HepG2 (cell line): ENCODE data around the gene TIMM44. TPM values are rescaled to one million over a fixed set of nuclear protein-coding genes. Genes with fewer than 3 reads are reported as not detected.
A peak's percentile ranks its signal among the peaks of the same experiment; 100 is the strongest.

Source experiments
- ARHGAP35 ChIP-seq: sonication (generic); formaldehyde crosslinking; IDR thresholded peaks from 2 replicates; pipeline ENCODE4 v1.9.0; 2022; ENCODE audit warnings: mild to moderate bottlenecking, inconsistent platforms, moderate library complexity, missing genetic modification reagents, borderline replicate concordance
- HCFC1 ChIP-seq: fragments of 150-350 bp; IDR thresholded peaks from 2 replicates; pipeline ENCODE4 v1.6.1; 2014; ENCODE audit warnings: low read depth, low read length
- HDAC1 ChIP-seq: sonication (generic); formaldehyde crosslinking; IDR thresholded peaks from 2 replicates; pipeline ENCODE4 v1.5.1; 2020; ENCODE audit warnings: mild to moderate bottlenecking, missing genetic modification reagents
- HDAC2 ChIP-seq: sonication (generic); formaldehyde crosslinking; IDR thresholded peaks from 2 replicates; pipeline ENCODE4 v1.4.0; 2020; ENCODE audit warnings: missing genetic modification reagents
- IKZF1 ChIP-seq: fragments of 450-650 bp; IDR thresholded peaks from 2 replicates; pipeline ENCODE4 v1.7.1; 2016
- KDM1A ChIP-seq: IDR thresholded peaks from 2 replicates; pipeline ENCODE4 v1.6.1; 2016; ENCODE audit warnings: missing compliant biosample characterization
- MEF2D ChIP-seq: sonication (generic); formaldehyde crosslinking; IDR thresholded peaks from 2 replicates; pipeline ENCODE4 v1.5.1; 2020; ENCODE audit warnings: mild to moderate bottlenecking, missing genetic modification reagents
- MEIS1 ChIP-seq: sonication (generic); formaldehyde crosslinking; IDR thresholded peaks from 2 replicates; pipeline ENCODE4 v1.9.0; 2021; ENCODE audit warnings: mild to moderate bottlenecking, missing genetic modification reagents, moderate library complexity, borderline replicate concordance
- NFATC3 ChIP-seq: sonication (generic); formaldehyde crosslinking; IDR thresholded peaks from 2 replicates; pipeline ENCODE4 v1.5.1; 2020; ENCODE audit warnings: mild to moderate bottlenecking, missing genetic modification reagents
- RARA ChIP-seq: IDR thresholded peaks from 2 replicates; pipeline ENCODE4 v1.6.1; 2016; ENCODE audit warnings: missing genetic modification reagents, missing compliant biosample characterization
- WIZ ChIP-seq: sonication (generic); formaldehyde crosslinking; IDR thresholded peaks from 2 replicates; pipeline ENCODE4 v1.5.1; 2020; ENCODE audit warnings: mild to moderate bottlenecking, missing genetic modification reagents
- ZBTB3 ChIP-seq: sonication (generic); formaldehyde crosslinking; IDR thresholded peaks from 2 replicates; pipeline ENCODE4 v1.4.0; 2020; ENCODE audit warnings: low read depth, mild to moderate bottlenecking, moderate library complexity, missing genetic modification reagents, borderline replicate concordance
- ZNF746 ChIP-seq: sonication (generic); formaldehyde crosslinking; IDR thresholded peaks from 2 replicates; pipeline ENCODE4 v1.8.0; 2022; ENCODE audit warnings: mild to moderate bottlenecking, missing genetic modification reagents
- ZNF790 ChIP-seq: sonication (generic); formaldehyde crosslinking; IDR thresholded peaks from 2 replicates; pipeline ENCODE4 v1.8.0; 2022; ENCODE audit warnings: missing genetic modification reagents, mild to moderate bottlenecking, borderline replicate concordance
- ZNF839 ChIP-seq: sonication (generic); formaldehyde crosslinking; IDR thresholded peaks from 2 replicates; pipeline ENCODE4 v1.4.0; 2020; ENCODE audit warnings: missing genetic modification reagents, mild to moderate bottlenecking, borderline replicate concordance
- polyA plus RNA-seq, 8 experiments: library from polyadenylated mRNA; depleted of rRNA in 3 of 8; stranded (reverse) in 7 of 8; unstranded in 1 of 8; fragments of >200 nt; fragmentation: Illumina TruSeq in 4 of 8; extraction: Trizol in 4 of 8; gene quantifications; 2 replicates each; pipeline versions ENCODE4 v1.2.1 to v1.2.3, GENCODE V29; 2011 to 2016; ENCODE audit warnings: low read depth in 4 of 8, missing spikeins in 1 of 8, mixed read lengths in 1 of 8; ENCODE audit not compliant: insufficient read depth in 1 of 8
- total RNA-seq, 5 experiments: library from RNA; depleted of rRNA; stranded (reverse); fragments of >200 nt; fragmentation: Illumina TruSeq; extraction: Trizol; gene quantifications; 2 replicates each; pipeline ENCODE4 v1.2.3, GENCODE V29; 2016; ENCODE audit warnings: low read depth in 1 of 5
- TF ChIP-seq, protein P1 (sequence below), 2 experiments: IDR thresholded peaks; 2 replicates each; pipeline ENCODE4 v1.6.1; 2011 to 2012; ENCODE audit warnings: low read length in 2 of 2, borderline replicate concordance in 1 of 2, low read depth in 1 of 2, mild to moderate bottlenecking in 1 of 2, moderate library complexity in 1 of 2
- TF ChIP-seq, protein P2 (sequence below): sonication (generic); formaldehyde crosslinking; IDR thresholded peaks from 2 replicates; pipeline ENCODE4 v1.8.1; 2023; ENCODE audit warnings: mild to moderate bottlenecking, inconsistent platforms, moderate library complexity, missing genetic modification reagents, borderline replicate concordance
- TF ChIP-seq, protein P3 (sequence below): sonication (generic); formaldehyde crosslinking; IDR thresholded peaks from 2 replicates; pipeline ENCODE4 v1.5.0; 2020; ENCODE audit warnings: mild to moderate bottlenecking, missing genetic modification reagents

TIMM44 gene
- total and polyA plus RNA-seq, 2 of the 13 experiments (the other 11 are each of a cell fraction or from before 2014, with no cell fraction given) = 42.9 to 72.6 TPM

DNA sequence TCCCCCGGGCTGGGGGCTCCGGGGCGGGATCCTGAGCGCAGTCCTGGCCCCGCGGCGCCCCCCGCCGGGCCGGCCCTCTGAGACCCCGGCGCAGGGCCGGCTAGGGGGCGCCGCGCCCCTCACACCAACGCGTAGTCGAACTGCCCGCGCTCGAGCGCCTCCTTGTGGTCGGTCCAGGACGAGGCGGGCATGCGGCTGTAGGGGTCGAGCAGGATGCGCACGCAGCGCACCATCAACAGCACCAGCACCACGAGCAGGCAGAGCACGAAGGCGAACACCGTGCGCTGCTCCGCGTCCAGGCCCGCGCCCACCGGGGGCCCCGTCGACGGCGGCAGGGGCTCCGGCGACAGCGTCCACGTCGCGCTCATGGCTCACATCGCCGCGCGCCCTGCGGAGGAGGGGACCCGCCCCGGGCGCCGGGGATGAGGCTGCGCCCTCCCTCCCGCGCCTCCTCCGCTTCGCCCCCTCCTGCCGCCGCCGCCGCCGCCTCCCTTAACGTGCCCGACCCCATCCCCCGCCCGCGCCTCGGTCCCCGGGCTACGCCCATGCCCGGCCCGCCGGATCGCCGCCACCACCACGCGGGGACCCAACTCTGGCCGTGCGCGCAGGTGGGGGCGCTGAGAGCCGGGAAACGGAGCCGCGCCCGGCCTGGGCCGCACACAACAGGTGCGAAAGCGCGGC lies 18.2 kb downstream of the TIMM44 start (continued):
- TF ChIP-seq, protein P1, sequence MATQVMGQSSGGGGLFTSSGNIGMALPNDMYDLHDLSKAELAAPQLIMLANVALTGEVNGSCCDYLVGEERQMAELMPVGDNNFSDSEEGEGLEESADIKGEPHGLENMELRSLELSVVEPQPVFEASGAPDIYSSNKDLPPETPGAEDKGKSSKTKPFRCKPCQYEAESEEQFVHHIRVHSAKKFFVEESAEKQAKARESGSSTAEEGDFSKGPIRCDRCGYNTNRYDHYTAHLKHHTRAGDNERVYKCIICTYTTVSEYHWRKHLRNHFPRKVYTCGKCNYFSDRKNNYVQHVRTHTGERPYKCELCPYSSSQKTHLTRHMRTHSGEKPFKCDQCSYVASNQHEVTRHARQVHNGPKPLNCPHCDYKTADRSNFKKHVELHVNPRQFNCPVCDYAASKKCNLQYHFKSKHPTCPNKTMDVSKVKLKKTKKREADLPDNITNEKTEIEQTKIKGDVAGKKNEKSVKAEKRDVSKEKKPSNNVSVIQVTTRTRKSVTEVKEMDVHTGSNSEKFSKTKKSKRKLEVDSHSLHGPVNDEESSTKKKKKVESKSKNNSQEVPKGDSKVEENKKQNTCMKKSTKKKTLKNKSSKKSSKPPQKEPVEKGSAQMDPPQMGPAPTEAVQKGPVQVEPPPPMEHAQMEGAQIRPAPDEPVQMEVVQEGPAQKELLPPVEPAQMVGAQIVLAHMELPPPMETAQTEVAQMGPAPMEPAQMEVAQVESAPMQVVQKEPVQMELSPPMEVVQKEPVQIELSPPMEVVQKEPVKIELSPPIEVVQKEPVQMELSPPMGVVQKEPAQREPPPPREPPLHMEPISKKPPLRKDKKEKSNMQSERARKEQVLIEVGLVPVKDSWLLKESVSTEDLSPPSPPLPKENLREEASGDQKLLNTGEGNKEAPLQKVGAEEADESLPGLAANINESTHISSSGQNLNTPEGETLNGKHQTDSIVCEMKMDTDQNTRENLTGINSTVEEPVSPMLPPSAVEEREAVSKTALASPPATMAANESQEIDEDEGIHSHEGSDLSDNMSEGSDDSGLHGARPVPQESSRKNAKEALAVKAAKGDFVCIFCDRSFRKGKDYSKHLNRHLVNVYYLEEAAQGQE (IDR thresholded peaks at IDR 0.05; ENCODE audit: borderline replicate concordance in 1 of 2, low read depth in 1 of 2, low read length in 2 of 2) = no peak
- TF ChIP-seq IKZF1 = no peak
- TF ChIP-seq HDAC2 (CRISPR knock-in tag) = peak; percentile 60; the same call in 1 of the 2 replicates
- TF ChIP-seq MEIS1 = no peak
- no peak; the same call in 1 of the 2 replicates for TF ChIP-seq HCFC1
- TF ChIP-seq KDM1A = no peak
- TF ChIP-seq RARA = peak; percentile 38
- TF ChIP-seq MEF2D (CRISPR knock-in tag) = no peak
- TF ChIP-seq ARHGAP35 (CRISPR knock-in tag) = peak; percentile 58; the same call in 1 of the 2 replicates
- TF ChIP-seq, protein P2, sequence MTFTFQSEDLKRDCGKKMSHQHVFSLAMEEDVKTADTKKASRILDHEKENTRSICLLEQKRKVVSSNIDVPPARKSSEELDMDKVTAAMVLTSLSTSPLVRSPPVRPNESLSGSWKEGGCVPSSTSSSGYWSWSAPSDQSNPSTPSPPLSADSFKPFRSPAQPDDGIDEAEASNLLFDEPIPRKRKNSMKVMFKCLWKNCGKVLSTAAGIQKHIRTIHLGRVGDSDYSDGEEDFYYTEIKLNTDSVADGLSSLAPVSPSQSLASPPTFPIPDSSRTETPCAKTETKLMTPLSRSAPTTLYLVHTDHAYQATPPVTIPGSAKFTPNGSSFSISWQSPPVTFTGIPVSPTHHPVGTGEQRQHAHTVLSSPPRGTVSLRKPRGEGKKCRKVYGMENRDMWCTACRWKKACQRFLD (CRISPR knock-in tag) = no peak
- TF ChIP-seq HDAC1 (CRISPR knock-in tag) = peak; percentile 44; the same call in 1 of the 2 replicates
- TF ChIP-seq, protein P3, sequence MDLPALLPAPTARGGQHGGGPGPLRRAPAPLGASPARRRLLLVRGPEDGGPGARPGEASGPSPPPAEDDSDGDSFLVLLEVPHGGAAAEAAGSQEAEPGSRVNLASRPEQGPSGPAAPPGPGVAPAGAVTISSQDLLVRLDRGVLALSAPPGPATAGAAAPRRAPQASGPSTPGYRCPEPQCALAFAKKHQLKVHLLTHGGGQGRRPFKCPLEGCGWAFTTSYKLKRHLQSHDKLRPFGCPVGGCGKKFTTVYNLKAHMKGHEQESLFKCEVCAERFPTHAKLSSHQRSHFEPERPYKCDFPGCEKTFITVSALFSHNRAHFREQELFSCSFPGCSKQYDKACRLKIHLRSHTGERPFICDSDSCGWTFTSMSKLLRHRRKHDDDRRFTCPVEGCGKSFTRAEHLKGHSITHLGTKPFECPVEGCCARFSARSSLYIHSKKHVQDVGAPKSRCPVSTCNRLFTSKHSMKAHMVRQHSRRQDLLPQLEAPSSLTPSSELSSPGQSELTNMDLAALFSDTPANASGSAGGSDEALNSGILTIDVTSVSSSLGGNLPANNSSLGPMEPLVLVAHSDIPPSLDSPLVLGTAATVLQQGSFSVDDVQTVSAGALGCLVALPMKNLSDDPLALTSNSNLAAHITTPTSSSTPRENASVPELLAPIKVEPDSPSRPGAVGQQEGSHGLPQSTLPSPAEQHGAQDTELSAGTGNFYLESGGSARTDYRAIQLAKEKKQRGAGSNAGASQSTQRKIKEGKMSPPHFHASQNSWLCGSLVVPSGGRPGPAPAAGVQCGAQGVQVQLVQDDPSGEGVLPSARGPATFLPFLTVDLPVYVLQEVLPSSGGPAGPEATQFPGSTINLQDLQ (CRISPR knock-in tag) = 0 out of 2 replicates have a peak, but pooled peaks have one; percentile 77
- TF ChIP-seq WIZ = no peak
- no peak for TF ChIP-seq ZNF839 (CRISPR knock-in tag)
- TF ChIP-seq NFATC3 (CRISPR knock-in tag) = no peak
- TF ChIP-seq ZNF790 (CRISPR knock-in tag) = peak; percentile 50; the same call in 1 of the 2 replicates
- TF ChIP-seq ZNF746 (CRISPR knock-in tag) = no peak
- TF ChIP-seq ZBTB3 (CRISPR knock-in tag) = no peak
